BLaER1 (cell line): ENCODE measurements around the gene CELA1.
"Not testable (repeated sequence)": the region's sequence is repeated elsewhere in the genome, so short reads cannot be mapped to it uniquely, and the experiment has no call there.

Experiments
- H3K27ac ChIP-seq: shearing (Covaris generic); formaldehyde crosslinking; 2 replicates; pipeline ENCODE4 v1.8.1; 2022
- H3K27me3 ChIP-seq: shearing (Covaris generic); formaldehyde crosslinking; 2 replicates; pipeline ENCODE4 v1.8.1; 2022
- H3K36me3 ChIP-seq: shearing (Covaris generic); formaldehyde crosslinking; 2 replicates; pipeline ENCODE4 v1.8.1; 2022
- H3K4me1 ChIP-seq: shearing (Covaris generic); formaldehyde crosslinking; 2 replicates; pipeline ENCODE4 v1.8.1; 2022
- H3K4me2 ChIP-seq: shearing (Covaris generic); formaldehyde crosslinking; 2 replicates; pipeline ENCODE4 v1.8.1; 2022
- H3K4me3 ChIP-seq: shearing (Covaris generic); formaldehyde crosslinking; 2 replicates; pipeline ENCODE4 v1.8.1; 2022
- H3K9ac ChIP-seq: shearing (Covaris generic); formaldehyde crosslinking; 2 replicates; pipeline ENCODE4 v1.8.1; 2022
- H3K9me3 ChIP-seq: shearing (Covaris generic); formaldehyde crosslinking; 2 replicates; pipeline ENCODE4 v1.8.1; 2022
- H4K20me1 ChIP-seq: shearing (Covaris generic); formaldehyde crosslinking; 2 replicates; pipeline ENCODE4 v1.8.1; 2022
- Cebpa-rat ChIP-seq: shearing (Covaris generic); IDR thresholded peaks from 2 replicates; pipeline ENCODE4 v1.8.1; 2022

The CELA1 gene

GRCh38 chr12:51320695-51321320, 25.7 kb downstream of the CELA1 start:
- Histone ChIP-seq H3K27ac (peak overlapping the region; percentile 67; the same call in 1 of the 2 replicates), H3K4me3 (no peak overlapping the region), H3K27me3 (no peaks in the 10 kb centered on the region), H4K20me1 (no peaks in the 10 kb centered on the region), H3K9me3 (no peaks in the 10 kb centered on the region; the same call in 1 of the 2 replicates), H3K4me1 (peaks cover 78% of the 10 kb centered on the region), H3K36me3 (no peaks in the 10 kb centered on the region), H3K9ac (peak overlapping the region; percentile 54; the same call in 1 of the 2 replicates), H3K4me2 (peak overlapping the region; percentile 94)
- TF ChIP-seq Cebpa-rat, result no peak

GRCh38 chr12:51320311-51320694, 26.2 kb downstream of the CELA1 start:
- H3K9me3 ChIP-seq, result no peaks in the 10 kb centered on the region; the same call in 1 of the 2 replicates
- H3K27ac ChIP-seq, result peak overlapping the region; percentile 67; the same call in 1 of the 2 replicates
- H3K4me1 ChIP-seq, result peaks cover 73% of the 10 kb centered on the region
- no peaks in the 10 kb centered on the region for H4K20me1 ChIP-seq
- no peak for TF ChIP-seq Cebpa-rat
- no peaks in the 10 kb centered on the region for H3K27me3 ChIP-seq
- H3K9ac ChIP-seq, result no peak overlapping the region
- no peak overlapping the region for H3K4me3 ChIP-seq
- H3K36me3 ChIP-seq, result no peaks in the 10 kb centered on the region
- H3K4me2 ChIP-seq, result peak overlapping the region; percentile 94

GRCh38 chr12:51318846-51319599, 27.5 kb downstream of the CELA1 start:
- peak overlapping the region; percentile 94 for H3K4me2 ChIP-seq
- no peak for TF ChIP-seq Cebpa-rat
- no peaks in the 10 kb centered on the region for H3K36me3 ChIP-seq
- H4K20me1 ChIP-seq, result no peaks in the 10 kb centered on the region
- no peaks in the 10 kb centered on the region for H3K27me3 ChIP-seq
- H3K9me3 ChIP-seq, result no peaks in the 10 kb centered on the region
- H3K27ac ChIP-seq, result peak overlapping the region; percentile 20; the same call in 1 of the 2 replicates
- no peak overlapping the region for H3K9ac ChIP-seq
- no peak overlapping the region for H3K4me3 ChIP-seq
- H3K4me1 ChIP-seq, result peaks cover 60% of the 10 kb centered on the region

GRCh38 chr12:51318057-51318806, 28.2 kb downstream of the CELA1 start:
- not testable (repeated sequence) for H3K9ac ChIP-seq, H3K36me3 ChIP-seq, H3K4me3 ChIP-seq, H3K9me3 ChIP-seq, H3K27me3 ChIP-seq, H3K27ac ChIP-seq, H4K20me1 ChIP-seq
- Histone ChIP-seq H3K4me2 (peak overlapping the region; percentile 94; the same call in 1 of the 2 replicates), H3K4me1 (peaks cover 52% of the 10 kb centered on the region)

- H3K27me3 ChIP-seq, result no peaks in the 10 kb centered on the region
- H4K20me1 ChIP-seq, result no peaks in the 10 kb centered on the region
- no peak for TF ChIP-seq Cebpa-rat
- H3K4me3 ChIP-seq, result no peak overlapping the region
- H3K36me3 ChIP-seq, result no peaks in the 10 kb centered on the region
- no peak overlapping the region for H3K9ac ChIP-seq
- peaks cover 3% of the 10 kb centered on the region for H3K4me1 ChIP-seq
- H3K9me3 ChIP-seq, result no peaks in the 10 kb centered on the region
- H3K27ac ChIP-seq, result no peak overlapping the region
- H3K4me2 ChIP-seq, result no peak overlapping the region
Observed at GRCh38 chr12:51311389-51311788, 35.1 kb downstream of the CELA1 start.

GRCh38 chr12:51307655-51308593, 38.6 kb downstream of the CELA1 start:
- Histone ChIP-seq H3K27me3 (no peaks in the 10 kb centered on the region), H4K20me1 (no peaks in the 10 kb centered on the region)

GRCh38 chr12:51306507-51306906, 40.0 kb downstream of the CELA1 start:
- no peak for TF ChIP-seq Cebpa-rat
- H3K4me3 ChIP-seq, result no peak overlapping the region

More at GRCh38 chr12:51307655-51308593, 38.6 kb downstream of the CELA1 start:
- no peak overlapping the region for H3K27ac ChIP-seq
- H3K4me1 ChIP-seq, result peaks cover 6% of the 10 kb centered on the region
- no peaks in the 10 kb centered on the region for H3K36me3 ChIP-seq
- H3K4me2 ChIP-seq, result no peak overlapping the region
- H3K4me3 ChIP-seq, result no peak overlapping the region
- no peaks in the 10 kb centered on the region for H3K9me3 ChIP-seq
- no peak for TF ChIP-seq Cebpa-rat
- H3K9ac ChIP-seq, result no peak overlapping the region

GRCh38 chr12:51300768-51301167, 45.7 kb downstream of the CELA1 start:
- H3K4me2 ChIP-seq, H3K4me1 ChIP-seq, H3K36me3 ChIP-seq, H4K20me1 ChIP-seq, H3K9ac ChIP-seq, H3K9me3 ChIP-seq, H3K27ac ChIP-seq, H3K27me3 ChIP-seq, H3K4me3 ChIP-seq: not testable (repeated sequence)

More at GRCh38 chr12:51306507-51306906, 40.0 kb downstream of the CELA1 start:
- no peak overlapping the region for H3K27ac ChIP-seq
- H4K20me1 ChIP-seq, result no peaks in the 10 kb centered on the region
- no peaks in the 10 kb centered on the region for H3K36me3 ChIP-seq
- no peaks in the 10 kb centered on the region for H3K27me3 ChIP-seq
- H3K9me3 ChIP-seq, result no peaks in the 10 kb centered on the region
- H3K9ac ChIP-seq, result no peak overlapping the region
- H3K4me1 ChIP-seq, result peaks cover 6% of the 10 kb centered on the region
- peak overlapping the region; percentile 27 for H3K4me2 ChIP-seq

- H3K9me3 ChIP-seq, result no peaks in the 10 kb centered on the region
- H4K20me1 ChIP-seq, result no peaks in the 10 kb centered on the region
- H3K4me2 ChIP-seq, result no peak overlapping the region
- H3K4me3 ChIP-seq, result no peak overlapping the region
- peaks cover 13% of the 10 kb centered on the region for H3K4me1 ChIP-seq
- H3K27me3 ChIP-seq, result no peaks in the 10 kb centered on the region
- no peak overlapping the region for H3K27ac ChIP-seq
- H3K36me3 ChIP-seq, result no peaks in the 10 kb centered on the region
- H3K9ac ChIP-seq, result no peak overlapping the region
- no peak for TF ChIP-seq Cebpa-rat
Observed at GRCh38 chr12:51295651-51296050, 50.8 kb downstream of the CELA1 start.

GRCh38 chr12:51294097-51294496, 52.4 kb downstream of the CELA1 start:
- not testable (repeated sequence) for H3K9ac ChIP-seq, H3K9me3 ChIP-seq, H3K27ac ChIP-seq, H3K4me2 ChIP-seq, H3K36me3 ChIP-seq, H4K20me1 ChIP-seq, H3K27me3 ChIP-seq, H3K4me3 ChIP-seq
- H3K4me1 ChIP-seq, result peaks cover 13% of the 10 kb centered on the region
